K562 treated with DMSO at 1 percent for 4 hours (cell line): ENCODE measurements around the gene MBD6. TPM values are rescaled to one million over a fixed set of nuclear protein-coding genes. Genes with fewer than 3 reads are reported as not detected.

Experiments used
- total RNA-seq: library from RNA; unstranded; fragments of 300-600 nt; gene quantifications from 2 replicates; pipeline ENCODE4 v1.2.3, GENCODE V29; 2022; ENCODE audit not compliant: insufficient read depth

The MBD6 gene, protein sequence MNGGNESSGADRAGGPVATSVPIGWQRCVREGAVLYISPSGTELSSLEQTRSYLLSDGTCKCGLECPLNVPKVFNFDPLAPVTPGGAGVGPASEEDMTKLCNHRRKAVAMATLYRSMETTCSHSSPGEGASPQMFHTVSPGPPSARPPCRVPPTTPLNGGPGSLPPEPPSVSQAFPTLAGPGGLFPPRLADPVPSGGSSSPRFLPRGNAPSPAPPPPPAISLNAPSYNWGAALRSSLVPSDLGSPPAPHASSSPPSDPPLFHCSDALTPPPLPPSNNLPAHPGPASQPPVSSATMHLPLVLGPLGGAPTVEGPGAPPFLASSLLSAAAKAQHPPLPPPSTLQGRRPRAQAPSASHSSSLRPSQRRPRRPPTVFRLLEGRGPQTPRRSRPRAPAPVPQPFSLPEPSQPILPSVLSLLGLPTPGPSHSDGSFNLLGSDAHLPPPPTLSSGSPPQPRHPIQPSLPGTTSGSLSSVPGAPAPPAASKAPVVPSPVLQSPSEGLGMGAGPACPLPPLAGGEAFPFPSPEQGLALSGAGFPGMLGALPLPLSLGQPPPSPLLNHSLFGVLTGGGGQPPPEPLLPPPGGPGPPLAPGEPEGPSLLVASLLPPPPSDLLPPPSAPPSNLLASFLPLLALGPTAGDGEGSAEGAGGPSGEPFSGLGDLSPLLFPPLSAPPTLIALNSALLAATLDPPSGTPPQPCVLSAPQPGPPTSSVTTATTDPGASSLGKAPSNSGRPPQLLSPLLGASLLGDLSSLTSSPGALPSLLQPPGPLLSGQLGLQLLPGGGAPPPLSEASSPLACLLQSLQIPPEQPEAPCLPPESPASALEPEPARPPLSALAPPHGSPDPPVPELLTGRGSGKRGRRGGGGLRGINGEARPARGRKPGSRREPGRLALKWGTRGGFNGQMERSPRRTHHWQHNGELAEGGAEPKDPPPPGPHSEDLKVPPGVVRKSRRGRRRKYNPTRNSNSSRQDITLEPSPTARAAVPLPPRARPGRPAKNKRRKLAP
- 15.6 and 20.0 TPM in 2 replicates for total RNA-seq

DNA sequence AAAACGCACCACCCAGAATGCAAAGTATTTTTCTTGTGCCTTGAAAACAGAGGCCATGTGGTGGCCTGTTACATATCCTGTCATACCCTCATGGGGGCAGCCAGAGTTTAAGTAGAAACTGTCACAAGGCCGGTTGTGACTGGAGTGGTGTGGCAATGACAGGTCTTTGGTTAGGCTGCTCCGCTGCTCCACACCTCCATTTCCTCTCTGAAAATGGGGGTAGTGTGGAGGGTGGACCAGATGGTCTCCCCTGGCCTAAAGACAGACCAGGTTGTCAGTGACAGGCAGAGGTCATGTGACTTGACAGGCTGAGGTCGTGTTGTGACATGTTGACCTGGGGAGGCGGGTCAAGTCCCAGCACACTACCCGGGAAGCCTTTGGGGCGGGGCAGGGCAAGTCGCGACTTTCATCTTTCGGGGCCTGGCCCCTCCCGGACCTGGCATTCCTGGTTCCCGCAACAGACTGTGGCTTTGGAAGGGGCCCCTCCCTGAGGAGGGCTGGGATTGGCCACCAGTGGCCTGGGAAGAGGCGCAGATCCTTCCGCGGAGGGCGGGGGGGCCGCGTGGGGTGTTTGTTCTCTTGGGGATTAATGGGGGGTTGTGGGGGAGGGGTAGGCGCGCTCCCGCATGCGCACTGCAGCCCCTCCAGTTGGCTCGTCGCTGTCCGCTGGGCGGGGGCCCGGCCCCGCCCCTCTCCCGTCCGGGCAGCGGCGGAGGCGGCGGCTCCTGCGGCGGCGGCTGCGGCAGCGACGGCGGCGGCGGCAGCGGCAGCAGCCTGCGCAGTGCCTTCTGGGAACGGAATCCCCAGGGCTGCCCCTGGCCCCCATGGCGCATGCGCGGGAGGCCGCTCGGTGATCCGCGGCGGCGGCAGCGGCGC is at the start of gene MBD6:
Gene MBD6 (plus strand): TSS at position 814 of the 876 bp plus-strand sequence. CDS start 1,480 bp downstream, outside the sequence.

DNA sequence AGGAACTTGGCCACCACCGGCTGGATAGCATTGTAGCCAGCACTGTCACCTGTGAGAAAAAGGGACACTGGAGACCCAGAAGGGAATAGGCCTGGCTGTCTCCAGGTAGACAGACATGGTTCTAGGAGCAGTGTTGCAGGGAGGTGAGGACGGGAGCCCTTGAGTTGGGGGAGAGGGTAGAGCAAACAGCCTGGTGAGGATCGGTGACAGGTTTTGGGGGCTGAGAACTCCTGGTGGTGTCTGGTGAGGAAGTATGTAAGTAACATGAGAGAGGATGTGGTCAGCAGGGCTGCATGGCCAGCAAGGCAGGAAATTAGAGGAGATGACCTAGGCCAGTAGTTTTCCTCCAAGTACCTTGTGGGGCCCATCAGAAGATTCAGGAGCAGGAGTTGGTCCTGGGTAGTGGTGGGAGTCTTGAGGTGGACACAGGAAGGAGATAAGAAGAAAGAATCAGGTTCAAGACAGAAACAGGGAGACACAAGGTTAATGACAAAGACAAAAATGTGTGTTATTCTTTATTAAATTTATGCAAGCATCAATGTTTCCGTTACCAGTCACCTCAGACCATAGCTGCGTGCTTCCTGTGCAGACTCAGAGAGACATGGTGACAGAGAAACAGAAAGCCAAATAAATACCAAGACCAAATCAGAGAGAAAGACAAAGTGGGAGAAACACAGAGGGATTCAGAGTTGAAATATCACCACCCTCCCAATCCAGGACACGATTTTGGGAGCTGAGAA is 43.1 kb upstream of the MBD6 start, which contains the start of gene ARHGAP9:
Gene ARHGAP9 (minus strand): TSS at position 491 of the 740 bp plus-strand sequence. CDS start 460 bp downstream, at position 31.

DNA sequence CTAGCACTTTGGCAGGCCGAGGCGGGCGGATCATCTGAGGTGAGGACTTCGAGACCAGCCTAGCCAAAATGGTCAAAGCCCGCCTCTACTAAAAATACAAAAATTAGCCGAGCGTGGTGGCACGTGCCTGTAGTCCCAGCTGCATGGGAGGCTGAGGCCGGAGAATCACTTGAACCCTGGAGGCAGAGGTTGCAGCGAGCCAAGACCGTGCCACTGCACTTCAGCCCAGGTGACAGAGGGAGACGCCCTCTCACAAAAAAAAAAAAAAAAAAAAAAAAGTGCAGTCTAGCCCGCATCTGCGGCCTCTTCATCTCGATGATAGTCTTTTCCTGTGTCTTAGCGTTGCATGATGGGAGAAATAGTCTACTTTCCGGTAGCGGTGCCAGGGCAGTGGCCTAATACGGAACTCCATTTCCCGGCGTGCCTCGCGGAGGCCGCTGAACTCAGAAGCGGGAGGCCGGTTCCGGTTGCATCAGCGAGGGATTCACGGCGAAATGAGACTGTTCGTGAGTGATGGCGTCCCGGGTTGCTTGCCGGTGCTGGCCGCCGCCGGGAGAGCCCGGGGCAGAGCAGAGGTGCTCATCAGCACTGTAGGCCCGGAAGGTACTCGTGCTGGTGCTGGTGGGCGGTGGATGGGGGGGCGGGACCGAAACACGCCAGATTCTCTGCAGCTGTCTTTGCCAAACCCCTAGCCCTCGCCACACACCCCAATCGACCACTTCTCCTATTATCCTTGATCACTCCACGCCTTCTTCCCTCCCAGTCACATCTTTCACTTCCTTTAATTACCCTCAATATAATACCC is 34.8 kb upstream of the MBD6 start, which contains the start of gene MARS1:
Gene MARS1 (plus strand): TSS at position 472 of the 805 bp plus-strand sequence. CDS start 23 bp downstream, at position 495.

DNA sequence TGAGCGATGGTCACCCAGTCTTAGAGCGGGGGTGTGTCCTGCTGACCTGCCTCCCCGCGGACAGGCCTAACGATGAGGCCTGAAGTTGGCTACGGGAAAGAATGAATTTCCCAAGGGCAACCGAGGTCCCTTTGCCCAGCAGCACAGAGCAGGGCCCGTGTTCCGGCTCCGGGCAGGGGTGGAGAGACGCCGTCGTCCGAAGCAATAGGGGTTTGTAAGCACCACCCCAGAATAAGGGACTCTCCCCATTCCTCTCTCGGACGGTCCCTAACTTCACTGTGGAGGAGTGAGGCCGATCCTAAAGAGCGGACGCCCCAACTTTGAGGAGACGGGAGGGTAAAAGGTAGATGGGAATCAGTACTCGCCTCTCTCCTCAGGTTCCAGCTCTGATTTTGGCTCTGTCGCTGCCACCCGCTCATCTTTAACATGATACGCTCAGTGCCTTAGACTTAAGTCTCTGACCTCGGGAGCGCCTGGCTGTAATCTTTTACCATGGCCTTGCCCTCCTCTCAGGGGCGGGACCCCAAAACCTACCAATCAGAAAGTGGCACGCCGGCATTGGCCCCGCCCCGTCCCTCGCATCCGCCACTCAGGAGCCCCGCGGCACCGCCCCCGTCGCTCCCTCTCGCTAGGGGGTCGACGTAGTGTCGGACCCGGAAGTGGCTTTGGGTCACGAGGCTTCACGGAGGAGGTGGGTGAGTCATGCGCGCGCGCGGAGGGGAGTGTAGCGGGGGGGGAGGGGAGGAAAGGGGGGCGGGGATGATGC is 2.4 kb upstream of the MBD6 start, which contains the start of gene DDIT3:
Gene DDIT3 (minus strand): TSS at position 462 of the 766 bp plus-strand sequence. CDS start 3,108 bp downstream, outside the sequence.

DNA sequence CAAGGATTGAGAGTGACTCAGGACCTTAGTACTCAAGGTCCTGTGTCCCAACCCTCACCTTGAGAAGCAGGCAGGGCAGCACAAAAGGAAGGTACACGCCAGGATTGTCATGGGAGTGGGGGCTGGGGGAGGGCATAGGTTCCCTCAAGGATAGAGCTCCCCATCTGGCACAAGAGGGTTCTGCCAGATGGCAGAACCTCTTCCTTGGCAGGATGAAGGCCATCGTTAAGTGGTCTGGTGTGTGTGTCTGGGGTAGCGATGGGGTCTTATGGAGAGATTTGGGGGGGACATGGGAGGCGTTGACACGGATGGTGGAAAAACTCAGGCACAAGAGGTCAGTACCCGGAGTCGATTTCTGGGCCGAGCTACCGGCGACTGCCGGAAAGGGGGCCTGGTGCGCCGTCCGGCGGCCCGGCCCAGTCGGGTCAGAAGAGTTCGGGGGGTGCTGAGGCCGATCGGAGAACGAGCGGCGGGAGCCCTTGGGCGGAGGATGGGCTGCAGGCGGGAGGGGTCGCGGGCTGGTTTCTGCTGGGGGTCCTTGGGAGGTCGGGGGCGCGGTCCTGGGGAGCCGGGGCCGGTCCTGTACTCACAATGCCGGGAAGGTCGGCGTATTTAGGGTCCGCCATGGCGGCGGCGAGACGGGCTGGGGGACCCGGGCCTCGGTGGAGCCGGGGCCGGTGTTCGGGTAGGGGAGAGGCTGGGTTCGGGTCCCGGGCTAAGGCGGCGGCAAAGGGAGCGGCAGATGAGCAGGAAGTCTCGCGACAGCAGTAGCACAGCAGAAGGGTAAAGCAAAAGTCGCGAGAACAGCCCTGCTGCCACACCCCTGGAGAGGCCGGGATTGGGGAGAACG is 24.0 kb downstream of the MBD6 start, which contains the start of gene DCTN2:
Gene DCTN2 (minus strand): TSS at position 755 of the 850 bp plus-strand sequence. CDS start 129 bp downstream, at position 626.

DNA sequence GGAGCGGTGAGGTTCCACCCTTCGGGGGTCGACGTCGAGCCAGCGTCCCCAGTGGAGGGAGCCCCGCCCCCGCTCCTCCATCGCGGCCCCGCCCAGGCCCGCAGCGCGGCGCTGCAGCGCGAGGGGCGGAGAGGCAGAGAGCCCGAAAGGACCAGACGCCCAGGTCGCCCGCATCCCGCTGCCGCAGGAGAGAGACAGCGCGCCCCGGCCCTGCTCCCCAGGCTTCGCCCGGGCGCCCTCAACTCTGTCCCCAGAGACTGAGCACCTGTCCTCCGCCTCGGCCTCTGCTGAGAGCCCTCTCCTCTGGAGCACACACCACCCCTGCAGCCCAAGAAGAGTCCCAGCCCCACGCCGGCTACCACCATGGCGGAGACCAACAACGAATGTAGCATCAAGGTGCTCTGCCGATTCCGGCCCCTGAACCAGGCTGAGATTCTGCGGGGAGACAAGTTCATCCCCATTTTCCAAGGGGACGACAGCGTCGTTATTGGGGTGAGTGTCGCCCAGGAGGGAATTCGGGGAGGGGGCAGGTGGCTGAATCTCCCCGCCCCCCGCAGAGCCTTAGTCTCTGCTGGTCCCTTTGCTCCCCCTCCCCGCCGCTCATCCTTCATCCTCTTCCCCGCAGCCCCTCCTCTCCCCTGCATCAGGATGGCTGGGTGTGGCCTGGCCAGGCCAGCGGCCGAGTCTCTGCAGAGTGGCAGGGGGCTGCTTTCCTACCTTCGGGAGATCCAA is 27.5 kb downstream of the MBD6 start, which contains the start of gene KIF5A:
Gene KIF5A (plus strand): TSS at position 136 of the 732 bp plus-strand sequence. CDS start 228 bp downstream, at position 364.

Other genes with a start within 250 kb of the MBD6 start
- 15.5 and 21.6 TPM in 2 replicates for gene R3HDM2, start 91.8 kb upstream of the MBD6 start, total RNA-seq
- 0.31 TPM in 1 of 2 replicates, not detected in the other for gene INHBC, start 88.0 kb upstream of the MBD6 start, total RNA-seq
- gene INHBE, start 67.5 kb upstream of the MBD6 start, total RNA-seq: 49.4 and 57.7 TPM in 2 replicates
- 2.6 and 3.5 TPM in 2 replicates for gene GLI1, start 63.0 kb upstream of the MBD6 start, total RNA-seq
- gene ARHGAP9, start 43.0 kb upstream of the MBD6 start, total RNA-seq: 14.0 and 18.3 TPM in 2 replicates
- 487 and 490 TPM in 2 replicates for gene MARS1, start 34.8 kb upstream of the MBD6 start, total RNA-seq
- gene DDIT3, start 2.3 kb upstream of the MBD6 start, total RNA-seq: 140 and 191 TPM in 2 replicates
- gene DCTN2, start 24.4 kb downstream of the MBD6 start, total RNA-seq: 189 and 190 TPM in 2 replicates
- 9.7 and 11.8 TPM in 2 replicates for gene KIF5A, start 27.2 kb downstream of the MBD6 start, total RNA-seq
- 27.5 and 31.0 TPM in 2 replicates for gene PIP4K2C, start 68.4 kb downstream of the MBD6 start, total RNA-seq
- gene DTX3, start 82.0 kb downstream of the MBD6 start, total RNA-seq: 0.25 TPM in 1 of 2 replicates, not detected in the other
- 12.1 and 14.9 TPM in 2 replicates for gene ARHGEF25, start 88.6 kb downstream of the MBD6 start, total RNA-seq
- 21.1 and 36.0 TPM in 2 replicates for gene B4GALNT1, start 110.4 kb downstream of the MBD6 start, total RNA-seq
- gene OS9, start 171.3 kb downstream of the MBD6 start, total RNA-seq: 210 and 229 TPM in 2 replicates
- 0.21 TPM in 1 of 2 replicates, not detected in the other for gene AGAP2, start 215.9 kb downstream of the MBD6 start, total RNA-seq
- gene TSPAN31, start 222.2 kb downstream of the MBD6 start, total RNA-seq: 14.0 and 16.3 TPM in 2 replicates
- 194 and 214 TPM in 2 replicates for gene CDK4, start 229.5 kb downstream of the MBD6 start, total RNA-seq
- gene MARCHF9, start 232.3 kb downstream of the MBD6 start, total RNA-seq: 3.5 and 8.9 TPM in 2 replicates
- gene CYP27B1, start 244.3 kb downstream of the MBD6 start, total RNA-seq: 0.84 and 1.0 TPM in 2 replicates
- 2.9 TPM in 1 of 2 replicates, not detected in the other for gene METTL1, start 249.3 kb downstream of the MBD6 start, total RNA-seq
- 4.5 and 5.7 TPM in 2 replicates for gene EEF1AKMT3, start 249.8 kb downstream of the MBD6 start, total RNA-seq